Activated T-cell treated with anti-CD3 and anti-CD28 coated beads for 1 hour (primary cell): ENCODE results near the gene KRT9.
"Not testable (repeated sequence)": the region's sequence is repeated elsewhere in the genome, so short reads cannot be mapped to it uniquely, and the experiment has no call there.

Experiments
- DNase-seq: peaks from one replicate; pipeline ENCODE4 v3.0.0-alpha.2; 2020; ENCODE audit warnings: low read depth

The KRT9 gene

GRCh38 chr17:41578971-41579370 is 7.1 kb upstream of the KRT9 start:
- no peak for DNase-seq

- no peak for DNase-seq
These were observed 6.7 kb upstream of the KRT9 start for GRCh38 chr17:41578538-41578937.

- DNase-seq: not testable (repeated sequence)
These were observed 4.9 kb upstream of the KRT9 start for GRCh38 chr17:41576740-41577139.

GRCh38 chr17:41575336-41575735 is 3.5 kb upstream of the KRT9 start:
- no peak for DNase-seq

- DNase-seq: no peak
These were observed 4.5 kb downstream of the KRT9 start for GRCh38 chr17:41567317-41567716.

GRCh38 chr17:41565338-41565737 is 6.5 kb downstream of the KRT9 start:
- no peak for DNase-seq

GRCh38 chr17:41563607-41564170 is 8.2 kb downstream of the KRT9 start:
- no peak for DNase-seq

GRCh38 chr17:41561554-41561953 is 10.3 kb downstream of the KRT9 start:
- no peak for DNase-seq

GRCh38 chr17:41559548-41559947 is 12.3 kb downstream of the KRT9 start:
- DNase-seq: no peak

GRCh38 chr17:41556931-41557330 is 14.9 kb downstream of the KRT9 start:
- no peak for DNase-seq

- DNase-seq: no peak
These were observed 15.6 kb downstream of the KRT9 start for GRCh38 chr17:41556306-41556705.

GRCh38 chr17:41555105-41555887 is 16.6 kb downstream of the KRT9 start:
- no peak for DNase-seq

- no peak for DNase-seq
These were observed 17.7 kb downstream of the KRT9 start for GRCh38 chr17:41553987-41554680.

GRCh38 chr17:41553176-41553575 is 18.7 kb downstream of the KRT9 start:
- no peak for DNase-seq

- no peak for DNase-seq
These were observed 19.4 kb downstream of the KRT9 start for GRCh38 chr17:41552455-41552854.

GRCh38 chr17:41551365-41551764 is 20.5 kb downstream of the KRT9 start:
- DNase-seq: no peak

GRCh38 chr17:41549596-41550039 is 22.2 kb downstream of the KRT9 start:
- DNase-seq: no peak

- peak; percentile 82 for DNase-seq
These were observed 22.8 kb downstream of the KRT9 start for GRCh38 chr17:41548844-41549595.

- DNase-seq: no peak
These were observed 23.7 kb downstream of the KRT9 start for GRCh38 chr17:41547921-41548843.

- no peak for DNase-seq
These were observed 24.4 kb downstream of the KRT9 start for GRCh38 chr17:41547378-41547841.

- no peak for DNase-seq
These were observed 25.0 kb downstream of the KRT9 start for GRCh38 chr17:41546819-41547218.
